SU-DHL-6 (cell line): ENCODE measurements around the gene HS2ST1.

Experiments
- H2AFZ ChIP-seq: fragments of 200-600 bp; sonication (generic); 2 replicates; pipeline ENCODE4 v1.6.1; 2014; ENCODE audit warnings: low read depth, mild to moderate bottlenecking, moderate library complexity, mixed read lengths, antibody characterized with exemption, low read length; ENCODE audit not compliant: severe bottlenecking
- H3F3A ChIP-seq: fragments of 200-600 bp; shearing (Covaris generic); 2 replicates; pipeline ENCODE4 v1.6.0; 2016; ENCODE audit warnings: antibody characterized with exemption, mild to moderate bottlenecking; ENCODE audit not compliant: insufficient read depth
- H3K27ac ChIP-seq: fragments of 200-600 bp; sonication (generic); 2 replicates; pipeline ENCODE4 v1.5.1; 2016; ENCODE audit warnings: low read depth, mild to moderate bottlenecking, low read length, moderate library complexity, mixed read lengths
- H3K27me3 ChIP-seq: fragments of 200-600 bp; sonication (generic), shearing (Covaris generic); 2 replicates; pipeline ENCODE4 v1.6.0; 2014; ENCODE audit warnings: mild to moderate bottlenecking, low read length
- H3K36me3 ChIP-seq: fragments of 200-600 bp; sonication (generic); 2 replicates; pipeline ENCODE4 v1.6.1; 2014; ENCODE audit warnings: mild to moderate bottlenecking, low read length, mixed read lengths
- H3K4me2 ChIP-seq: fragments of 300-600, 200-600 bp; shearing (Covaris generic), sonication (generic); 2 replicates; pipeline ENCODE4 v1.6.0; 2014; ENCODE audit warnings: low read length, low read depth, mild to moderate bottlenecking; ENCODE audit not compliant: poor library complexity, severe bottlenecking
- H3K4me3 ChIP-seq: fragments of 200-600 bp; sonication (generic); 2 replicates; pipeline ENCODE4 v1.5.1; 2014; ENCODE audit warnings: antibody characterized with exemption, low read length, mild to moderate bottlenecking, mixed read lengths; ENCODE audit not compliant: insufficient read depth, poor library complexity, severe bottlenecking
- H3K79me2 ChIP-seq: fragments of 200-600 bp; sonication (generic); 2 replicates; pipeline ENCODE4 v1.6.1; 2014; ENCODE audit warnings: mild to moderate bottlenecking, low read length, moderate library complexity; ENCODE audit not compliant: insufficient read depth
- H3K9ac ChIP-seq: fragments of 200-600 bp; sonication (generic); 2 replicates; pipeline ENCODE4 v1.7.0; 2014; ENCODE audit warnings: mild to moderate bottlenecking, low read length
- H3K9me2 ChIP-seq: fragments of 200-600 bp; sonication (generic); replicated peaks from 2 replicates; pipeline ENCODE4 v1.6.1; 2014; ENCODE audit warnings: low read length; ENCODE audit not compliant: insufficient read depth
- H3K9me3 ChIP-seq: fragments of 200-600 bp; sonication (generic); 2 replicates; pipeline ENCODE4 v1.6.1; 2014; ENCODE audit warnings: low read length, mixed read lengths; ENCODE audit not compliant: insufficient read depth
- H4K20me1 ChIP-seq: fragments of 200-600 bp; sonication (generic); 2 replicates; pipeline ENCODE4 v1.6.1; 2014; ENCODE audit warnings: low read depth, mild to moderate bottlenecking, antibody characterized with exemption, low read length, moderate library complexity, mixed read lengths
- CTCF ChIP-seq: fragments of 200-600 bp; sonication (generic); IDR thresholded peaks from one replicate; pipeline ENCODE4 v1.5.1; 2017; ENCODE audit warnings: antibody characterized with exemption, mild to moderate bottlenecking, low read length, moderate library complexity; ENCODE audit not compliant: insufficient read depth, poor library complexity, severe bottlenecking
- EZH2phosphoT487 ChIP-seq: fragments of 200-600 bp; sonication (generic), shearing (Covaris generic); conservative IDR thresholded peaks from 2 replicates; pipeline ENCODE4 v1.6.1; 2018; ENCODE audit warnings: mild to moderate bottlenecking, antibody characterized with exemption, low read length, moderate library complexity, mixed read lengths

The HS2ST1 gene

GRCh38 chr1:87042111-87042811 lies 127.8 kb downstream of the HS2ST1 start:
- Histone ChIP-seq H2AFZ (no peak overlapping the region), H3K9me2 (no peaks in the 10 kb centered on the region), H3K79me2 (peaks cover 98% of the 10 kb centered on the region), H3K9ac (peak overlapping the region; percentile 40), H3F3A (peaks cover 75% of the 10 kb centered on the region), H4K20me1 (no peaks in the 10 kb centered on the region), H3K36me3 (peaks cover under 1% of the 10 kb centered on the region), H3K27me3 (no peaks in the 10 kb centered on the region), H3K9me3 (peaks cover under 1% of the 10 kb centered on the region; the same call in 1 of the 2 replicates), H3K4me3 (peak overlapping the region; percentile 27), H3K4me2 (peak overlapping the region; percentile 73), H3K27ac (peak overlapping the region; percentile 83)
- TF ChIP-seq CTCF, result no peak
- TF ChIP-seq EZH2phosphoT487, result no peak

DNA sequence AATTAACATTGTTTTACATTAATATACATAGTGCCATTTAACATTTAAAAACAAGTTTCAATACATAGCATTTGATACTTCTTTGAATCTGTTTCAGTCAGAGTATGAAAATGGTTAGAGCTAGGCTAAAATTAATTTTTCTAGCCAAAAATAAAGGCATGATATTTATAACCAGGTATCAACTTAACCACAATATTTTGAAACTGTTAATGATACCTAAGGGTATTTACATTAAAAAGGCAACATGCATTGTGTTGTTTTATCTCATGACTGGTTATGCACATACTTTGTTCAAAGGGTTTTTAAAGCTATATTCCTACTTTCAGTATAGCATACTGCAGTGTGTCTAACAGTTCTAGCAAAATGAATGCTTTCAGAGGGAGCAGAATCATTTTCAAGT lies 130.0 kb downstream of the HS2ST1 start:
- no peaks in the 10 kb centered on the region for H4K20me1 ChIP-seq
- H3K9ac ChIP-seq, result peak overlapping the region; percentile 29
- H2AFZ ChIP-seq, result no peak overlapping the region
- H3K36me3 ChIP-seq, result peaks cover 14% of the 10 kb centered on the region
- H3K9me3 ChIP-seq, result peaks cover 12% of the 10 kb centered on the region; the same call in 1 of the 2 replicates
- no peaks in the 10 kb centered on the region for H3K27me3 ChIP-seq
- H3K4me3 ChIP-seq, result no peak overlapping the region
- peak overlapping the region; percentile 83 for H3K27ac ChIP-seq
- TF ChIP-seq CTCF, result no peak
- TF ChIP-seq EZH2phosphoT487, result no peak
- peaks cover 99% of the 10 kb centered on the region for H3K79me2 ChIP-seq
- peak overlapping the region; percentile 73 for H3K4me2 ChIP-seq
- peaks cover 72% of the 10 kb centered on the region for H3F3A ChIP-seq
- H3K9me2 ChIP-seq, result no peaks in the 10 kb centered on the region

GRCh38 chr1:87044840-87045239 lies 130.4 kb downstream of the HS2ST1 start:
- H3K9ac ChIP-seq, result peak overlapping the region; percentile 29
- H3K27me3 ChIP-seq, result no peaks in the 10 kb centered on the region
- no peak overlapping the region for H3K4me3 ChIP-seq
- H3F3A ChIP-seq, result peaks cover 72% of the 10 kb centered on the region
- H4K20me1 ChIP-seq, result no peaks in the 10 kb centered on the region
- no peaks in the 10 kb centered on the region for H3K9me2 ChIP-seq
- peaks cover 99% of the 10 kb centered on the region for H3K79me2 ChIP-seq
- H3K4me2 ChIP-seq, result peak overlapping the region; percentile 73
- peaks cover 12% of the 10 kb centered on the region; the same call in 1 of the 2 replicates for H3K9me3 ChIP-seq
- H2AFZ ChIP-seq, result no peak overlapping the region
- peaks cover 14% of the 10 kb centered on the region for H3K36me3 ChIP-seq
- peak overlapping the region; percentile 83 for H3K27ac ChIP-seq
- TF ChIP-seq EZH2phosphoT487 (no peak), CTCF (no peak)
